Progenitor cell of endocrine pancreas (in vitro differentiated cells): Measurements from ENCODE around the gene SMIM22. TPM values are rescaled to one million over a fixed set of nuclear protein-coding genes. Genes with fewer than 3 reads are reported as not detected.
A peak's percentile ranks its signal among the peaks of the same experiment; 100 is the strongest.

Source experiments
- DNase-seq: peaks from one replicate; pipeline ENCODE4 v3.0.0; 2021; ENCODE audit warnings: low spot score; ENCODE audit not compliant: unreplicated experiment
- H3K27ac Mint-ChIP-seq: 2 replicates; pipeline ENCODE4 v1.8.0; 2021; ENCODE audit warnings: mild to moderate bottlenecking, moderate library complexity, mixed read lengths
- H3K27me3 Mint-ChIP-seq: 2 replicates; pipeline ENCODE4 v1.8.0; 2021; ENCODE audit warnings: mixed read lengths
- H3K36me3 Mint-ChIP-seq: 2 replicates; pipeline ENCODE4 v1.8.0; 2022; ENCODE audit warnings: mixed read lengths; ENCODE audit not compliant: insufficient read depth
- H3K4me1 Mint-ChIP-seq: 2 replicates; pipeline ENCODE4 v1.8.0; 2021; ENCODE audit warnings: low read depth, mixed read lengths
- H3K4me3 Mint-ChIP-seq: 2 replicates; pipeline ENCODE4 v1.8.0; 2021; ENCODE audit warnings: low read depth, mild to moderate bottlenecking, moderate library complexity, mixed read lengths
- H3K9me3 Mint-ChIP-seq: 2 replicates; pipeline ENCODE4 v1.8.0; 2021; ENCODE audit warnings: low read depth, mixed read lengths
- total RNA-seq: library from RNA; stranded (reverse); gene quantifications from 2 replicates; pipeline ENCODE4 v1.2.1, GENCODE V29; 2021
- TF ChIP-seq, protein P1 (sequence below): fragments of 200-600 bp; sonication (generic); IDR thresholded peaks from one replicate; pipeline ENCODE4 v1.5.0; 2021; ENCODE audit warnings: antibody characterized with exemption, mild to moderate bottlenecking; ENCODE audit not compliant: unreplicated experiment

Gene SMIM22
- total RNA-seq, 1 donor from 2014 or later: not detected

DNA sequence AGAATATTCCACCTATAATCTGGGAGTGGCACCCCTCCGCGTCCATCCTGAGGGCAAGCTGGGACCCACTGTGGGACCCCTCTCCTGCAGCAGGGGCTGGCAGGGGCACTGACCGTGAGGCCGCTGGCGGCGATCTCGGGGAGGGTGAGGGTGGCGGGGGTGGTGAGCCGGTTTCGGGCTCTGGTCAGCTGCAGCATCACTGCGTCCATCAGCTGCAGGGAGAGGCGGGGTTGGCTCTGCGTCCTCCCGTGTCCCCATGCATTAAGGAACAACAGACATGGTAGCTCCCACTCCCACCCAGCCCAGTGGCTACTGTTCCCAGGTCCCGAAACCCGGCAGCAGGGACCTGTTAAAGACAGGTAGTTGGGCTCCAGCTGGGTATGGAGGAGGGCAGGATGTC is 3.3 kb downstream of the SMIM22 start:
- Mint-ChIP-seq H3K4me3 (no peak overlapping the region), H3K27ac (no peak overlapping the region), H3K4me1 (peaks cover 4% of the 10 kb centered on the region), H3K27me3 (no peaks in the 10 kb centered on the region), H3K36me3 (peaks cover 2% of the 10 kb centered on the region), H3K9me3 (no peaks in the 10 kb centered on the region)
- TF ChIP-seq, protein P1, sequence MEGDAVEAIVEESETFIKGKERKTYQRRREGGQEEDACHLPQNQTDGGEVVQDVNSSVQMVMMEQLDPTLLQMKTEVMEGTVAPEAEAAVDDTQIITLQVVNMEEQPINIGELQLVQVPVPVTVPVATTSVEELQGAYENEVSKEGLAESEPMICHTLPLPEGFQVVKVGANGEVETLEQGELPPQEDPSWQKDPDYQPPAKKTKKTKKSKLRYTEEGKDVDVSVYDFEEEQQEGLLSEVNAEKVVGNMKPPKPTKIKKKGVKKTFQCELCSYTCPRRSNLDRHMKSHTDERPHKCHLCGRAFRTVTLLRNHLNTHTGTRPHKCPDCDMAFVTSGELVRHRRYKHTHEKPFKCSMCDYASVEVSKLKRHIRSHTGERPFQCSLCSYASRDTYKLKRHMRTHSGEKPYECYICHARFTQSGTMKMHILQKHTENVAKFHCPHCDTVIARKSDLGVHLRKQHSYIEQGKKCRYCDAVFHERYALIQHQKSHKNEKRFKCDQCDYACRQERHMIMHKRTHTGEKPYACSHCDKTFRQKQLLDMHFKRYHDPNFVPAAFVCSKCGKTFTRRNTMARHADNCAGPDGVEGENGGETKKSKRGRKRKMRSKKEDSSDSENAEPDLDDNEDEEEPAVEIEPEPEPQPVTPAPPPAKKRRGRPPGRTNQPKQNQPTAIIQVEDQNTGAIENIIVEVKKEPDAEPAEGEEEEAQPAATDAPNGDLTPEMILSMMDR: no peak
- DNase-seq: no peak

DNA sequence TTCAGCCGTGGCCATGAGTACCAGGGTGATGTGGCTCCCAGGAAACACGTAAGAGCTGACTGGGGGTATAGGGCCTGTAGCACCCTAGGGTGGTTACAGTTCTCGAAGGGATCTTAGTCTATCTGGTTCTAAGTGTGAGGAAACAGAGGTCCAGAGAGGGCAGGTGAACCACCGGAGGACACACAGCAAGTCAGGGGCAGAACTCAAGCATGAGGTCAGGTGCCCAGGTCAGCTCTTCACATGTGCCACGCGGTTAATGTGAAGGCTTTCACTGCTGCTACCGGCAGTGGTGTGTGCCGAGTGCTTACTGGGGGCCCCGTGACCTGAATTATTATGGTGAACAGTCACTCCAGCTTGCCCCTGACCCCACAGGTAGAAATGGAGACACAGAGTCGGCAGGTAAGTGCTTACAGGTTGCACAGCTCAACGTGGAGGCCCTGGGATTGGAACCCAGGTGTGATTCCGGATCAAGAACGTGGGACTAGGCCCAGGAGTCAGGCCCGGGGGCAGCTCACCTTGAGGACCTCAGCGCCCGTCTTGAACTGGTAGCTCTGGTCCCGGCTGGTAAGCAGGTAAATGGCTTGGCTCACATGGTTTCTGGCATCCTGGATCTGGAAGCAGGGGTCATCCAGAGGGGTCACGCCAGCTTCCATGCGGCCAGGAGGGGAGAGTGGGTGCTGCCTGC is 4.1 kb downstream of the SMIM22 start:
- Mint-ChIP-seq H3K27me3 (no peaks in the 10 kb centered on the region), H3K4me1 (peaks cover 6% of the 10 kb centered on the region), H3K4me3 (no peak overlapping the region), H3K9me3 (no peaks in the 10 kb centered on the region), H3K27ac (peak overlapping the region; percentile 76), H3K36me3 (peaks cover 2% of the 10 kb centered on the region)
- DNase-seq: no peak
- TF ChIP-seq, protein P1: no peak

GRCh38 chr16:4800290-4801041 is 5.3 kb downstream of the SMIM22 start:
- Mint-ChIP-seq H3K4me3 (peak overlapping the region; percentile 81), H3K36me3 (peaks cover 4% of the 10 kb centered on the region), H3K4me1 (peaks cover 6% of the 10 kb centered on the region), H3K27ac (peak overlapping the region; percentile 29), H3K9me3 (no peaks in the 10 kb centered on the region), H3K27me3 (no peaks in the 10 kb centered on the region)
- no peak for DNase-seq
- TF ChIP-seq, protein P1: no peak

- peak overlapping the region; percentile 81 for H3K4me3 Mint-ChIP-seq
- no peak for DNase-seq
- H3K36me3 Mint-ChIP-seq: peaks cover 6% of the 10 kb centered on the region
- no peaks in the 10 kb centered on the region for H3K9me3 Mint-ChIP-seq
- TF ChIP-seq, protein P1: no peak
- H3K27ac Mint-ChIP-seq: peak overlapping the region; percentile 89
- peaks cover 6% of the 10 kb centered on the region for H3K4me1 Mint-ChIP-seq
- no peaks in the 10 kb centered on the region for H3K27me3 Mint-ChIP-seq
Measured at GRCh38 chr16:4801051-4801961, 6.1 kb downstream of the SMIM22 start.
